Tibial artery (tissue), 4 donors: Measurements from ENCODE around the gene PRLH.
A peak's percentile ranks its signal among the peaks of the same experiment; 100 is the strongest.

Experiments used
- DNase-seq, 2 donors: peaks; one replicate each; pipeline ENCODE4 v3.0.0-alpha.2; 2019
- H3K27ac ChIP-seq, 2 donors: fragments of 200-600 bp; sonication (generic) in 1 of 2; 1 replicate in 1 of 2; 2 replicates in 1 of 2; pipeline ENCODE4 v1.5.1; 2018 to 2019; ENCODE audit warnings: mild to moderate bottlenecking in 1 of 2
- H3K27me3 ChIP-seq, 2 donors: fragments of 200-600 bp; sonication (generic) in 1 of 2; one replicate each; pipeline versions ENCODE4 v1.5.1 to v1.6.0; 2016 to 2019
- H3K36me3 ChIP-seq, 3 donors: fragments of 200-600 bp; sonication (generic) in 2 of 3; one replicate each; pipeline ENCODE4 v1.5.1; 2016 to 2019; ENCODE audit warnings: mild to moderate bottlenecking in 2 of 3
- H3K4me1 ChIP-seq, 4 donors: fragments of 200-600 bp; sonication (generic) in 2 of 4; 1 replicate in 3 of 4; 2 replicates in 1 of 4; pipeline ENCODE4 v1.5.1; 2016 to 2019
- H3K4me3 ChIP-seq, 2 donors: fragments of 200-600 bp; sonication (generic) in 1 of 2; 1 replicate in 1 of 2; 2 replicates in 1 of 2; pipeline ENCODE4 v1.5.1; 2018 to 2019; ENCODE audit warnings: mild to moderate bottlenecking in 2 of 2
- H3K9me3 ChIP-seq, 3 donors: fragments of 200-600 bp; sonication (generic) in 1 of 3; one replicate each; pipeline ENCODE4 v1.5.1; 2016 to 2019
- intact Hi-C: fragments of 100-400 bp; cut with DNase I; formaldehyde crosslinking; loops from one replicate; pipeline ENCODE4 v1.15.0; 2023; ENCODE audit warnings: low total_unique reads
- TF ChIP-seq, protein P1 (sequence below), 2 experiments: fragments of 200-600 bp in 1 of 2; fragments of 450-650 bp in 1 of 2; IDR thresholded peaks; one replicate each; pipeline ENCODE4 v1.5.1; 2017 to 2019; ENCODE audit warnings: antibody characterized with exemption in 2 of 2, mild to moderate bottlenecking in 1 of 2, moderate library complexity in 1 of 2

The PRLH gene

DNA sequence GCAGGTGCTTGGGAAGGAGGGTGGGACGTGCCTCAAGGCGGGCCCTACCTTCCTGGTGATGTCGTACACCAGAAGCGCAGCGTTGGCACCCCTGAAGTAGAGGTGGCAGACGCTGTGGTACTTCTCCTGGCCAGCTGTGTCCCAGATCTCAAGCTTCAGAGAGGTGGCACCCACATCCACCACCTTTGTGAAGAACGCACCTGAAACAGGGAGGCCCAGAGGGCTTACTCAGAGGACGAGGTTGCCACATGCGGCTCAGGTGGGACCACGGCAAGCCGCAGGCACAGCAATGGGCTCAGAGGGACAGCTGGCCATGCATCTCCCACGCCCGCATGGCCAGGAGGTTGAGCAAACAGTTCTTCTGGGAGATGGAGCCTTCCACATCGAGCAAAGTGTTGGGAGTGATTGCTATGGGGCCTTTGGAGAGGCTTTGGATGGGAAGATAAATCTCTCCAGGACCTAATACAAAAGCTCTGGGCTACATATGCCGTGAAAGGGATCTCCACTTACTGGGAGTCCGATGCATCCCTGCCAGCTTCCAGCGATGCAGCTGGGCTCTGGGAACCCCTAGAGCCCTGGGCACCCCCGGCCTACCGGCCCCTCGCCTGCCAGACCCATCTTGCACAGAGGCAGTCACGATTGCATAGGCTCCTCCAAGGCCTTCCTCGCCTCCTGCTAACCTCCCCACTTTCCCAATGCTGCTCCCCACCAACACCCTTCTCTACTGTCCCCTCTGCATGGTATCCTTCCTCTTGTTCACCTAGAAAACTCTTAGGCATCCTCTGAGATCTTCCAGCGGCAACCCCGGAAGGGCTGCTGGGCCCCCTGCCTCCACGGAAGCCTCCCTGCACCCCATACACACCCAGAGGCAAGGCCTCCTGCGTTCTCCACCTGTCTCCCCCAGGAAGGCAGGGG is 11.8 kb downstream of the PRLH start:
- H3K4me1 ChIP-seq, result peaks cover 0 to 24% (median 15%) of the 10 kb centered on the region in 4 donors
- H3K9me3 ChIP-seq, result no peaks in the 10 kb centered on the region
- TF ChIP-seq, protein P1, sequence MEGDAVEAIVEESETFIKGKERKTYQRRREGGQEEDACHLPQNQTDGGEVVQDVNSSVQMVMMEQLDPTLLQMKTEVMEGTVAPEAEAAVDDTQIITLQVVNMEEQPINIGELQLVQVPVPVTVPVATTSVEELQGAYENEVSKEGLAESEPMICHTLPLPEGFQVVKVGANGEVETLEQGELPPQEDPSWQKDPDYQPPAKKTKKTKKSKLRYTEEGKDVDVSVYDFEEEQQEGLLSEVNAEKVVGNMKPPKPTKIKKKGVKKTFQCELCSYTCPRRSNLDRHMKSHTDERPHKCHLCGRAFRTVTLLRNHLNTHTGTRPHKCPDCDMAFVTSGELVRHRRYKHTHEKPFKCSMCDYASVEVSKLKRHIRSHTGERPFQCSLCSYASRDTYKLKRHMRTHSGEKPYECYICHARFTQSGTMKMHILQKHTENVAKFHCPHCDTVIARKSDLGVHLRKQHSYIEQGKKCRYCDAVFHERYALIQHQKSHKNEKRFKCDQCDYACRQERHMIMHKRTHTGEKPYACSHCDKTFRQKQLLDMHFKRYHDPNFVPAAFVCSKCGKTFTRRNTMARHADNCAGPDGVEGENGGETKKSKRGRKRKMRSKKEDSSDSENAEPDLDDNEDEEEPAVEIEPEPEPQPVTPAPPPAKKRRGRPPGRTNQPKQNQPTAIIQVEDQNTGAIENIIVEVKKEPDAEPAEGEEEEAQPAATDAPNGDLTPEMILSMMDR (IDR thresholded peaks at IDR 0.05), result no peak
- H3K36me3 ChIP-seq, result peaks cover 0 to 4% (median 0%) of the 10 kb centered on the region in 3 donors
- no peak for DNase-seq
- H3K27me3 ChIP-seq, result no peaks in the 10 kb centered on the region
- intact Hi-C loops, result loop anchor here (10.0 kb wide), 2 partner anchors 423 to 453 kb away; no protein-coding TSS in a partner anchor
- H3K4me3 ChIP-seq, result no peak overlapping the region
- H3K27ac ChIP-seq, result no peak overlapping the region

DNA sequence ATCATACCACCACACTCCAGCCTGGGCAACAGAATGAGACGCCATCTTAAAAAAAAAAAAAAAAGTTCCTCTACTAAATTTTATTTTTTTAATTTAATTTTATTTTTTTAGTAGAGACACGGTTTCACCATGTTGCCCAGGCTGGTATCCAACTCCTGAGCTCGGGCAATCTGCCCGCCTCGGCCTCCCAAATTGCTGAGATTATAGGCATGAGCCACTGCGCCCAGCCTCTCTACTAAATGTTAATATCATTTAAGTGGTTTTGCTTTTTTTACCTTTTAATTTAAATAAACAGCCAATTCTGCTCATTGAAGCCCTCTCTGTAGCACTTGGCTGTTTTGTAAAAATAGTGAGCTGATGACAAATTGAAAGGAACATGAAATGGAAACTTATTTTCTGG is 15.0 kb downstream of the PRLH start:
- DNase-seq, result no peak
- peaks cover 0 to 4% (median 0%) of the 10 kb centered on the region in 3 donors for H3K36me3 ChIP-seq
- no peak overlapping the region for H3K4me3 ChIP-seq
- peak overlapping the region; percentile 72 to 76 for H3K27ac ChIP-seq
- intact Hi-C loops, result no loop called here
- H3K27me3 ChIP-seq, result no peaks in the 10 kb centered on the region
- peaks cover 0 to 18% (median 13%) of the 10 kb centered on the region in 4 donors for H3K4me1 ChIP-seq
- TF ChIP-seq, protein P1 (IDR thresholded peaks at IDR 0.05), result no peak
- no peaks in the 10 kb centered on the region for H3K9me3 ChIP-seq

DNA sequence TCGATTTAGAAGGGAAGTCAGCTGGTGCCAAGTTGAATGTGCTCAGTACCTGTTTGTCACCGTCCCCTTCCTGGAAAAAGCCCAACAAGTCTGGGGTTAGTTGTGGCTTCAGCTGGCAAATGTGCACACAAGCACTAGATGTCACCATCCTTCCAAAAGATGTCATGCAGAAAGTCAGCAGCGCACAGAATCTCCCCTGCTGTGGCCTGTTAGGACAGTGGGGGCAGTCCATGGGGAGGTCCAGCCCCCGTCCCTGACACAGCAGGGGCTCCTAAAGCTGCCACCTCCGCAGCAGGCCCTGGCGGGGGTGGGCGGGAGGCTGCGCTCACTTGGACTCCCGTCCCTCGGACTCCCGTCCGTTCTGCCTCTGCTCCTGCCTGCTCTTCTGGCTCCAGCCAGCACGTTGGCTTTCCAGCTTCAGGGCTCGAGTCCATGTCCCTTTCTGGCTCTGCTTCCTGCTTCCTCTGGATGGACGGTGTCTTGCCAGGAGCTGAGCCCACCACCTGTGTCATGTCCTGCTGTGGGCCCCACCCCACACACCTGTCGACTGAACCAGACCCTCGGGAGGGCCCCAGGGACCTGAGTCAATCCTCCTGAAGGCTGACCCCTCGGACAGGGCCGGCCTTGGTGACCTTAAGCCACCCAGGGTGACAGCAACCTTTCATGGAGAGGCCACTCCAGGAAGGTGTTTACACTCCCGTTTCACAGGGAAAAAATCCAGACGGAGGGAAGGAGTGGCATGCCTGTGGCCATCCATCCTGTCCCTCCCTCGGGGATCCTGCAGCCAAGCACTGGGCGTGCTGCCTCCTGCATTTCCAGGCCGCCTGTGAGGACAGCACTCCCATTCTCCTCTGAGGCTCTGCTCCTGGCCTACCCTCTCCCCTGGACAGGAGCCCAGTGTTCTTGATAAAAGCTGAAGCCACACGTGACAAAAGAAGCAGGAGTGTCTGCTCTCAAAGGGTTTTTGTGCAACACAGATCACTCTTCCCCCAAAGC is 15.7 kb downstream of the PRLH start:
- Histone ChIP-seq H3K36me3 (peaks cover 0 to 1% (median 0%) of the 10 kb centered on the region in 3 donors), H3K27me3 (no peaks in the 10 kb centered on the region), H3K4me1 (peaks cover 0 to 18% (median 13%) of the 10 kb centered on the region in 4 donors), H3K27ac (peak overlapping the region; percentile 72 to 76), H3K9me3 (no peaks in the 10 kb centered on the region), H3K4me3 (peak overlapping the region; percentile 29 to 42)
- peak; percentile 70 to 87 for DNase-seq
- TF ChIP-seq, protein P1 (IDR thresholded peaks at IDR 0.05), result peak; percentile 48 to 50
- intact Hi-C loops, result no loop called here

DNA sequence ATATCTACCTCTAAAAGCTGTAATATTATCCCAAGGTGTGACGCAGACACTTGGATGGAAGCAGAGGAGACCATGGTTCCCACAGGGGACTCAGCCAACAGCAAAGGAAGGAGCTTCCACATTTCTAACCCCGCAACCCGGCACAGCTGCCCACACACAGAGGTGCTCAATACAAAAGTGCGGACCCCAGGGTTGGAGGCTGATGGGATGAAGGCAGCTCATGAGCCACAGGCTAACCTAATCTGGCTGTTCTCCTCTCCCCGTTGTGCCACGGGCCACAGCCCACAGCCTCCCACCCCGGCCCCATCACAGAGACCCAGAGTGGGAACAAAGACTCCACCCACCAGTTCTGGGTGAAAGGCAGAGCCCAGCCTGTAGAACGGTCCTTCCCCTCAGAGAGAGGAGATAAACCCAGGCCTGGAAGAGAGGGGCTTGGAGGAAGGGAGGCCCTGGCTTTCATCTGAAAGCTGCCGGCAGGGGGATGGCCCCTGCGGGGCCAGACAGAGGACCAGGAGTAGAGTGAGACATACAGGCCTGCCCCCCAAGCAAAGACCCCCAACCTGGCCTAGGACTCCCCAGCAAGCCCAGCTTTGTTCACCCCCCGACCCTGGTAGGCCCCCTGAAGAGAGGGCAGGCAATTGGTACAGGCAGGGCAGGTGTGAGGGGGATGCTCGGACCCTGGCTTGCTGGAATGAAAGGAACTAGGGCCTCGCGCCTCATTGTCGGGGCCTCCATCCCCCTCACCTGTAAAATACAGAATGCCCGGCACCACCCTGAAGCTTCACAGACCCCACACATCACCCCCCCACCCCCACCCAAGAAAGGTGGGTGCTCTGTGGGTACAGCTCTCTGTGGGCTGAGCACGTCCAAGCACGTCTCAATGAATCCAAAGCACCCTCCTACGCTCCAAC is 17.3 kb downstream of the PRLH start:
- TF ChIP-seq, protein P1 (IDR thresholded peaks at IDR 0.05), result no peak
- intact Hi-C loops, result loop anchor here (2.0 kb wide), 1 partner anchor 163 kb away; no protein-coding TSS in a partner anchor
- no peak for DNase-seq
- H3K36me3 ChIP-seq, result no peaks in the 10 kb centered on the region
- peaks cover 0 to 18% (median 13%) of the 10 kb centered on the region in 4 donors for H3K4me1 ChIP-seq
- no peaks in the 10 kb centered on the region for H3K9me3 ChIP-seq
- H3K27ac ChIP-seq, result no peak overlapping the region
- no peaks in the 10 kb centered on the region for H3K27me3 ChIP-seq
- H3K4me3 ChIP-seq, result no peak overlapping the region
